Hepatocyte (in vitro differentiated cells): ENCODE results near the gene PACS1. TPM values are rescaled to one million over a fixed set of nuclear protein-coding genes. Genes with fewer than 3 reads are reported as not detected.

Experiments used
- DNase-seq: peaks from one replicate; pipeline ENCODE4 v3.0.0-alpha.2; 2016; ENCODE audit warnings: low spot score
- H2AFZ ChIP-seq: fragments of 200-600 bp; sonication (generic); 2 replicates; pipeline ENCODE4 v1.6.0; 2016; ENCODE audit warnings: antibody characterized with exemption, mild to moderate bottlenecking
- H3K27ac ChIP-seq: fragments of 200-600 bp; sonication (generic); 2 replicates; pipeline ENCODE4 v1.5.1; 2016; ENCODE audit warnings: mild to moderate bottlenecking
- H3K27me3 ChIP-seq: fragments of 200-600 bp; sonication (generic); 2 replicates; pipeline ENCODE4 v1.6.1; 2016
- H3K36me3 ChIP-seq: fragments of 200-600 bp; sonication (generic); replicated peaks from 2 replicates; pipeline ENCODE4 v1.5.1; 2016; ENCODE audit warnings: low read depth; ENCODE audit not compliant: insufficient read depth
- H3K4me1 ChIP-seq: fragments of 200-600 bp; sonication (generic); 2 replicates; pipeline ENCODE4 v1.5.1; 2016; ENCODE audit warnings: mild to moderate bottlenecking, moderate library complexity; ENCODE audit not compliant: insufficient read depth
- H3K4me2 ChIP-seq: fragments of 200-600 bp; sonication (generic); 2 replicates; pipeline ENCODE4 v1.6.0; 2016
- H3K4me3 ChIP-seq: fragments of 200-600 bp; sonication (generic); 2 replicates; pipeline ENCODE4 v1.5.1; 2016; ENCODE audit warnings: mild to moderate bottlenecking
- H3K79me2 ChIP-seq: fragments of 200-600 bp; sonication (generic); 2 replicates; pipeline ENCODE4 v1.6.0; 2017; ENCODE audit warnings: mild to moderate bottlenecking
- H3K9me2 ChIP-seq: fragments of 200-600 bp; sonication (generic); replicated peaks from 2 replicates; pipeline ENCODE4 v1.6.0; 2017; ENCODE audit warnings: mild to moderate bottlenecking; ENCODE audit not compliant: insufficient read depth
- H3K9me3 ChIP-seq: fragments of 200-600 bp; sonication (generic); 2 replicates; pipeline ENCODE4 v1.5.1; 2016; ENCODE audit warnings: low read depth, mild to moderate bottlenecking
- H4K20me1 ChIP-seq: fragments of 200-600 bp; sonication (generic); 2 replicates; pipeline ENCODE4 v1.6.0; 2016; ENCODE audit warnings: mild to moderate bottlenecking; ENCODE audit not compliant: insufficient read depth, poor library complexity, severe bottlenecking
- CTCF ChIP-seq: fragments of 200-600 bp; sonication (generic); IDR thresholded peaks from 2 replicates; pipeline ENCODE4 v1.5.1; 2016; ENCODE audit warnings: antibody characterized with exemption, mild to moderate bottlenecking; ENCODE audit not compliant: poor library complexity
- EZH2 ChIP-seq: fragments of 200-600 bp; sonication (generic); IDR thresholded peaks from 2 replicates; pipeline ENCODE4 v1.6.1; 2016; ENCODE audit warnings: antibody characterized with exemption, mild to moderate bottlenecking, borderline replicate concordance
- EZH2phosphoT487 ChIP-seq: fragments of 200-600 bp; sonication (generic); IDR thresholded peaks from one replicate; pipeline ENCODE4 v1.6.1; 2018; ENCODE audit warnings: antibody characterized with exemption, mild to moderate bottlenecking, low read depth, moderate library complexity; ENCODE audit not compliant: unreplicated experiment, severe bottlenecking
- WGBS: methylation state at CpG from one replicate; pipeline ENCODE4 v1.1.6; 2016; ENCODE audit warnings: low lambda C conversion rate; ENCODE audit errors: missing lambda C conversion rate; 5-methylcytosine and 5-hydroxymethylcytosine counted together
- polyA plus RNA-seq: library from polyadenylated mRNA; unstranded; fragments of >200 nt; fragmentation: Nextera tagmentation; extraction: Ambion mirVana; gene quantifications from 2 replicates; pipeline ENCODE4 v1.2.1, GENCODE V29; 2016
- total RNA-seq: library from RNA; depleted of rRNA; stranded (reverse); fragments of >200 nt; gene quantifications from 2 replicates; pipeline ENCODE4 v1.2.3, GENCODE V29; 2014

The PACS1 gene
- total and polyA plus RNA-seq, 2 experiments from 2014 or later, result 28.2 to 71.5 TPM

GRCh38 chr11:66226101-66226500 lies 156.0 kb downstream of the PACS1 start:
- no peaks in the 10 kb centered on the region for H4K20me1 ChIP-seq
- H3K9me3 ChIP-seq, result no peaks in the 10 kb centered on the region
- no peak overlapping the region for H3K4me3 ChIP-seq
- H3K36me3 ChIP-seq, result no peaks in the 10 kb centered on the region
- H3K79me2 ChIP-seq, result no peaks in the 10 kb centered on the region
- no peak for DNase-seq
- H2AFZ ChIP-seq, result no peak overlapping the region
- H3K27me3 ChIP-seq, result no peaks in the 10 kb centered on the region
- H3K27ac ChIP-seq, result no peak overlapping the region
- TF ChIP-seq EZH2 (no peak), EZH2phosphoT487 (no peak), CTCF (no peak)
- no peak overlapping the region for H3K4me2 ChIP-seq
- no peaks in the 10 kb centered on the region for H3K9me2 ChIP-seq
- no peaks in the 10 kb centered on the region for H3K4me1 ChIP-seq

GRCh38 chr11:66227700-66228099 lies 157.6 kb downstream of the PACS1 start:
- H3K4me3 ChIP-seq, result no peak overlapping the region
- H3K9me3 ChIP-seq, result no peaks in the 10 kb centered on the region
- no peaks in the 10 kb centered on the region for H4K20me1 ChIP-seq
- TF ChIP-seq EZH2phosphoT487 (no peak), CTCF (no peak), EZH2 (no peak)
- no peaks in the 10 kb centered on the region for H3K9me2 ChIP-seq
- WGBS, result 92% methylated on average over 5 of the region's 5 CpGs
- no peaks in the 10 kb centered on the region for H3K36me3 ChIP-seq
- no peak overlapping the region for H2AFZ ChIP-seq
- no peaks in the 10 kb centered on the region for H3K4me1 ChIP-seq
- no peak overlapping the region for H3K4me2 ChIP-seq
- no peak overlapping the region for H3K27ac ChIP-seq
- H3K27me3 ChIP-seq, result no peaks in the 10 kb centered on the region
- no peaks in the 10 kb centered on the region for H3K79me2 ChIP-seq
- no peak for DNase-seq

DNA sequence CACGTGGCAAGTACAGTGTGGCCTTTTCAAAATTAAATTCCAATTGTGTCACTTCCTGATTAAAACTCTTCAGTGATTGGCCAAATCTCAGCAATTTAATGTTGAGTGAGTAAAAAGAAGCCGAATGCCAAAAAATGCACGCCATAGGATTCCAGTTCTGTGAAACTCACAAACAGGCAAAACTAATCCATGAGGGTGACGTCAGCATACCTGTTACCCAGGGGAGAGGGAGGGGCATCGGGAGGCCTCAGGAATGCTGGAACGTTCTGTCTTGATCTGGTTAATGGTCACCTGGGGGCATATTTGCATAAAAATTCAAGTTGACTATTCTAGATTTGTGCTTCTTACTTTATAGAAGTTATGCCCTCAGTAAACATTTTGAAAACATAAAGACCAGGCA lies 158.4 kb downstream of the PACS1 start:
- Histone ChIP-seq H3K9me2 (no peaks in the 10 kb centered on the region), H3K4me3 (no peak overlapping the region), H3K4me1 (no peaks in the 10 kb centered on the region), H2AFZ (no peak overlapping the region), H3K4me2 (no peak overlapping the region), H3K79me2 (no peaks in the 10 kb centered on the region), H3K36me3 (no peaks in the 10 kb centered on the region), H3K27ac (peak overlapping the region; percentile 68), H3K27me3 (no peaks in the 10 kb centered on the region), H3K9me3 (no peaks in the 10 kb centered on the region), H4K20me1 (no peaks in the 10 kb centered on the region)
- 74% methylated on average over 6 of the region's 6 CpGs for WGBS
- TF ChIP-seq EZH2 (no peak), CTCF (no peak), EZH2phosphoT487 (no peak)
- DNase-seq, result peak; percentile 61

GRCh38 chr11:66230156-66230555 lies 160.1 kb downstream of the PACS1 start:
- no peak for DNase-seq
- Histone ChIP-seq H3K27me3 (no peaks in the 10 kb centered on the region), H3K9me2 (no peaks in the 10 kb centered on the region), H3K4me1 (no peaks in the 10 kb centered on the region), H3K4me3 (no peak overlapping the region), H3K79me2 (no peaks in the 10 kb centered on the region), H3K36me3 (no peaks in the 10 kb centered on the region), H3K27ac (no peak overlapping the region), H3K4me2 (no peak overlapping the region), H3K9me3 (no peaks in the 10 kb centered on the region), H4K20me1 (no peaks in the 10 kb centered on the region), H2AFZ (no peak overlapping the region)
- TF ChIP-seq CTCF (no peak), EZH2 (no peak)
- 84% methylated on average over 6 of the region's 6 CpGs for WGBS
